HepG2 (cell line): Measurements from ENCODE around the gene PRKAR1B. TPM values are rescaled to one million over a fixed set of nuclear protein-coding genes. Genes with fewer than 3 reads are reported as not detected.

ENCODE experiments used
- ATAC-seq: fragments of 200-7000 bp; cut with Tn5 transposase; 3 replicates; pipeline ENCODE4 v1.9.1; 2020; ENCODE audit warnings: mild to moderate bottlenecking, moderate library complexity
- BruUV-seq: library from RNA; stranded (reverse); fragments of 400-500 nt; replicated peaks from 2 replicates; lab custom pipeline; 2021; lab: Mats Ljungman, UMichigan
- CTCF ChIA-PET: fragments of 300-600 bp; formaldehyde crosslinking; extraction: SDS; loops from one replicate; lab custom pipeline; 2021; ENCODE audit warnings: low total read pairs, inconsistent platforms, low intra/inter-chr PET ratio; lab: Yijun Ruan, JAX
- POLR2A ChIA-PET: fragments of 350-600 bp; sonication (Branson Sonifier 250); formaldehyde crosslinking; loops from one replicate; lab custom pipeline; 2020; ENCODE audit warnings: antibody characterized with exemption, inconsistent platforms; lab: Yijun Ruan, JAX
- DNase-seq: peaks from one replicate; pipeline ENCODE4 v3.0.0-alpha.2; 2015; ENCODE audit warnings: low spot score
- FAIRE-seq: peaks from 3 replicates; lab custom pipeline; 2011; peaks lifted over from hg19 to GRCh38; lab: Jason Lieb, UNC
- H2AFZ ChIP-seq: one replicate; pipeline ENCODE4 v1.6.1; 2011; ENCODE audit warnings: low read length, inconsistent platforms
- H3K27ac ChIP-seq: fragments of 300-600 bp; 3 replicates; pipeline ENCODE4 v1.8.0; 2011; ENCODE audit warnings: mixed run types, mild to moderate bottlenecking, mixed read lengths, low read length, inconsistent platforms; ENCODE audit not compliant: insufficient read depth; ENCODE audit errors: extremely low read length
- H3K27me3 ChIP-seq, 2 experiments: fragments of 200-600 bp in 1 of 2; 2 replicates in 1 of 2; 3 replicates in 1 of 2; pipeline versions ENCODE4 v1.6.0 to v1.8.0; 2011; ENCODE audit warnings: low read length in 2 of 2, mild to moderate bottlenecking in 2 of 2, moderate library complexity in 2 of 2, inconsistent platforms in 1 of 2; ENCODE audit not compliant: insufficient read depth in 2 of 2, control insufficient read depth in 1 of 2
- H3K36me3 ChIP-seq, 2 experiments: fragments of 200-600 bp in 1 of 2; replicated peaks in 1 of 2; 2 replicates in 1 of 2; 3 replicates in 1 of 2; pipeline versions ENCODE4 v1.5.1 to v1.8.0; 2011; ENCODE audit warnings: low read length in 2 of 2, inconsistent platforms in 1 of 2; ENCODE audit not compliant: insufficient read depth in 2 of 2, control insufficient read depth in 1 of 2
- H3K4me1 ChIP-seq: 2 replicates; pipeline ENCODE4 v1.5.1; 2012; ENCODE audit warnings: low read length, inconsistent platforms; ENCODE audit not compliant: insufficient read depth
- H3K4me2 ChIP-seq: 2 replicates; pipeline ENCODE4 v1.6.0; 2011; ENCODE audit warnings: low read depth, low read length, inconsistent platforms
- H3K4me3 ChIP-seq, 3 experiments: fragments of 200-600 bp in 1 of 3; sonication (generic), shearing (Covaris generic) in 1 of 3; replicated peaks in 1 of 3; 2 replicates each; pipeline ENCODE4 v1.5.1; 2011 to 2016; ENCODE audit warnings: low read length in 3 of 3, inconsistent platforms in 2 of 3, low read depth in 2 of 3, mild to moderate bottlenecking in 2 of 3, control low read depth in 1 of 3, mixed read lengths in 1 of 3; ENCODE audit not compliant: insufficient read depth in 1 of 3
- H3K79me2 ChIP-seq: one replicate; pipeline ENCODE4 v1.6.1; 2011; ENCODE audit warnings: low read length, inconsistent platforms; ENCODE audit not compliant: insufficient read depth
- H3K9ac ChIP-seq: 2 replicates; pipeline ENCODE4 v1.6.0; 2011; ENCODE audit warnings: mild to moderate bottlenecking, low read depth, low read length, inconsistent platforms; ENCODE audit not compliant: insufficient read depth
- H3K9me3 ChIP-seq: 2 replicates; pipeline ENCODE4 v1.5.1; 2012; ENCODE audit warnings: mild to moderate bottlenecking, low read length
- H4K20me1 ChIP-seq: 2 replicates; pipeline ENCODE4 v1.6.0; 2011; ENCODE audit warnings: inconsistent platforms, mild to moderate bottlenecking, low read length, moderate library complexity; ENCODE audit not compliant: insufficient read depth
- ARNT ChIP-seq: fragments of 450-650 bp; IDR thresholded peaks from 2 replicates; pipeline ENCODE4 v1.6.1; 2017
- ETV6 ChIP-seq: sonication (generic); formaldehyde crosslinking; conservative IDR thresholded peaks from 2 replicates; pipeline ENCODE4 v1.4.0; 2020; ENCODE audit warnings: missing genetic modification reagents
- HNRNPH1 ChIP-seq: fragments of 200-400 bp; formaldehyde crosslinking; optimal IDR thresholded peaks from 2 replicates; pipeline ENCODE3; 2017; ENCODE audit warnings: mild to moderate bottlenecking, low read depth, low read length
- HNRNPL ChIP-seq: fragments of 200-400 bp; formaldehyde crosslinking; IDR thresholded peaks from 2 replicates; pipeline ENCODE4 v1.6.1; 2017; ENCODE audit warnings: mild to moderate bottlenecking, low read depth, low read length
- LCORL ChIP-seq, 2 experiments: fragments of 450-650 bp in 1 of 2; sonication (generic) in 1 of 2; formaldehyde crosslinking in 1 of 2; IDR thresholded peaks; 2 replicates each; pipeline versions ENCODE4 v1.5.0 to v1.6.1; 2017 to 2020; ENCODE audit warnings: antibody characterized with exemption in 1 of 2, missing genetic modification reagents in 1 of 2
- MTF1 ChIP-seq: sonication (generic); formaldehyde crosslinking; IDR thresholded peaks from 2 replicates; pipeline ENCODE4 v1.5.0; 2020; ENCODE audit warnings: missing genetic modification reagents
- POGZ ChIP-seq: sonication (generic); formaldehyde crosslinking; IDR thresholded peaks from 2 replicates; pipeline ENCODE4 v1.4.0; 2020; ENCODE audit warnings: mild to moderate bottlenecking, missing genetic modification reagents
- SP140L ChIP-seq: sonication (generic); formaldehyde crosslinking; IDR thresholded peaks from 2 replicates; pipeline ENCODE4 v1.4.0; 2020; ENCODE audit warnings: missing genetic modification reagents, borderline replicate concordance
- ZBTB21 ChIP-seq: sonication (generic); formaldehyde crosslinking; IDR thresholded peaks from 2 replicates; pipeline ENCODE4 v1.4.0; 2020; ENCODE audit warnings: missing genetic modification reagents
- ZNF264 ChIP-seq: sonication (generic); formaldehyde crosslinking; IDR thresholded peaks from 2 replicates; pipeline ENCODE4 v1.4.0; 2020; ENCODE audit warnings: missing genetic modification reagents
- ZNF558 ChIP-seq: sonication (generic); formaldehyde crosslinking; IDR thresholded peaks from 2 replicates; pipeline ENCODE4 v1.9.0; 2022; ENCODE audit warnings: mild to moderate bottlenecking, missing genetic modification reagents, borderline replicate concordance
- ZNF713 ChIP-seq: sonication (generic); formaldehyde crosslinking; IDR thresholded peaks from 2 replicates; pipeline ENCODE4 v1.4.0; 2020; ENCODE audit warnings: mild to moderate bottlenecking, missing genetic modification reagents
- WGBS: methylation state at CpG from one replicate; pipeline ENCODE4 v1.1.6; 2017; ENCODE audit warnings: low lambda C conversion rate; 5-methylcytosine and 5-hydroxymethylcytosine counted together
- in situ Hi-C: cut with HindIII; loops from 2 replicates; pipeline ENCODE4 v1.10.0; 2017; ENCODE audit warnings: low pct_unique_long_range_greater_than_20kb; ENCODE audit not compliant: extremely low pct_ligation_motif_present
- intact Hi-C: fragments of 100-400 bp; cut with micrococcal nuclease; formaldehyde crosslinking; loops from one replicate; pipeline ENCODE4 v1.10.0; 2022; ENCODE audit not compliant: unreplicated experiment
- polyA plus RNA-seq, 8 experiments: library from polyadenylated mRNA; depleted of rRNA in 3 of 8; stranded (reverse) in 7 of 8; unstranded in 1 of 8; fragments of >200 nt; fragmentation: Illumina TruSeq in 4 of 8; extraction: Trizol in 4 of 8; gene quantifications; 2 replicates each; pipeline versions ENCODE4 v1.2.1 to v1.2.3, GENCODE V29; 2011 to 2016; ENCODE audit warnings: low read depth in 4 of 8, missing spikeins in 1 of 8, mixed read lengths in 1 of 8; ENCODE audit not compliant: insufficient read depth in 1 of 8
- total RNA-seq, 5 experiments: library from RNA; depleted of rRNA; stranded (reverse); fragments of >200 nt; fragmentation: Illumina TruSeq; extraction: Trizol; gene quantifications; 2 replicates each; pipeline ENCODE4 v1.2.3, GENCODE V29; 2016; ENCODE audit warnings: low read depth in 1 of 5
- TF ChIP-seq, protein P1 (sequence below): IDR thresholded peaks from 2 replicates; pipeline ENCODE4 v1.6.1; 2016; ENCODE audit warnings: low read depth, missing genetic modification reagents, missing compliant biosample characterization

Gene PRKAR1B
- total and polyA plus RNA-seq, 2 of the 13 experiments (the other 11 are each of a cell fraction or from before 2014, with no cell fraction given), result 7.9 to 28.2 TPM

DNA sequence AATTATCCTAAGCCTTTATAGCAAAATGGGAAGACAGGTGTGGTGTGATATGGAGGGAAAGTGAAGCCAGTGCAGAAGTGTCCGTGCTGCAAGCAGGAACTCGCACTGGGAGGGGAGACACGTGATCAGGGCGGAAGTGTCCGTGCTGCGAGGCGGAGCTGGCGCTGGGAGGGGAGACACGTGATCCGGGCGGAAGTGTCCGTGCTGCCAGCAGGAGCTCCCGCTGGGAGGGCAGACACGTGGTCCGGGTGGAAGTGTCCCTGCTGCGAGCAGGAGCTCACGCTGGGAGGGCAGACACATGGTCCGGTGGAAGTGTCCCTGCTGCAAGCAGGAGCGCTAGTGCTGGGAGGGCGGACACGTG is 40.5 kb upstream of the PRKAR1B start (continued):
- TF ChIP-seq, protein P1, sequence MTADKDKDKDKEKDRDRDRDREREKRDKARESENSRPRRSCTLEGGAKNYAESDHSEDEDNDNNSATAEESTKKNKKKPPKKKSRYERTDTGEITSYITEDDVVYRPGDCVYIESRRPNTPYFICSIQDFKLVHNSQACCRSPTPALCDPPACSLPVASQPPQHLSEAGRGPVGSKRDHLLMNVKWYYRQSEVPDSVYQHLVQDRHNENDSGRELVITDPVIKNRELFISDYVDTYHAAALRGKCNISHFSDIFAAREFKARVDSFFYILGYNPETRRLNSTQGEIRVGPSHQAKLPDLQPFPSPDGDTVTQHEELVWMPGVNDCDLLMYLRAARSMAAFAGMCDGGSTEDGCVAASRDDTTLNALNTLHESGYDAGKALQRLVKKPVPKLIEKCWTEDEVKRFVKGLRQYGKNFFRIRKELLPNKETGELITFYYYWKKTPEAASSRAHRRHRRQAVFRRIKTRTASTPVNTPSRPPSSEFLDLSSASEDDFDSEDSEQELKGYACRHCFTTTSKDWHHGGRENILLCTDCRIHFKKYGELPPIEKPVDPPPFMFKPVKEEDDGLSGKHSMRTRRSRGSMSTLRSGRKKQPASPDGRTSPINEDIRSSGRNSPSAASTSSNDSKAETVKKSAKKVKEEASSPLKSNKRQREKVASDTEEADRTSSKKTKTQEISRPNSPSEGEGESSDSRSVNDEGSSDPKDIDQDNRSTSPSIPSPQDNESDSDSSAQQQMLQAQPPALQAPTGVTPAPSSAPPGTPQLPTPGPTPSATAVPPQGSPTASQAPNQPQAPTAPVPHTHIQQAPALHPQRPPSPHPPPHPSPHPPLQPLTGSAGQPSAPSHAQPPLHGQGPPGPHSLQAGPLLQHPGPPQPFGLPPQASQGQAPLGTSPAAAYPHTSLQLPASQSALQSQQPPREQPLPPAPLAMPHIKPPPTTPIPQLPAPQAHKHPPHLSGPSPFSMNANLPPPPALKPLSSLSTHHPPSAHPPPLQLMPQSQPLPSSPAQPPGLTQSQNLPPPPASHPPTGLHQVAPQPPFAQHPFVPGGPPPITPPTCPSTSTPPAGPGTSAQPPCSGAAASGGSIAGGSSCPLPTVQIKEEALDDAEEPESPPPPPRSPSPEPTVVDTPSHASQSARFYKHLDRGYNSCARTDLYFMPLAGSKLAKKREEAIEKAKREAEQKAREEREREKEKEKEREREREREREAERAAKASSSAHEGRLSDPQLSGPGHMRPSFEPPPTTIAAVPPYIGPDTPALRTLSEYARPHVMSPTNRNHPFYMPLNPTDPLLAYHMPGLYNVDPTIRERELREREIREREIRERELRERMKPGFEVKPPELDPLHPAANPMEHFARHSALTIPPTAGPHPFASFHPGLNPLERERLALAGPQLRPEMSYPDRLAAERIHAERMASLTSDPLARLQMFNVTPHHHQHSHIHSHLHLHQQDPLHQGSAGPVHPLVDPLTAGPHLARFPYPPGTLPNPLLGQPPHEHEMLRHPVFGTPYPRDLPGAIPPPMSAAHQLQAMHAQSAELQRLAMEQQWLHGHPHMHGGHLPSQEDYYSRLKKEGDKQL, result no peak

DNA sequence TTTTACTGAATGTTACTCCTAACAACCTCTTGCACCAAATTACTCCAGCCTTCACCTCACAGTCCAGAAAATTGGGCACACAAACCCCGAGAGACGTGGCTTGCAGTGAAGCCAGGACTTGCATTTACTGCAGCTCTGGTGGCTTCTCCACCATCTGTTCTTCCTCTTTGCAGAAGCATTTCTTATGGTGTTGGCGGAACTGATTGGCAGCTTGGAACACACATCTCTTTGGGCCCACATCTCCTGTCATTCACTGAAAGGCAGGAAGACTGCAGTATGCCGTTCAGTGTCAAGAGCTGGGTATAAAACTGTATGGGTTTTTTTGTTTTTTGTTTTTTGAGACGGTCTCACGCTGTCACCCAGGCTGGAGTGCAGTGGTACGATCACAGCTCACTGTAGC is 38.3 kb upstream of the PRKAR1B start:
- no peak overlapping the region for H3K9ac ChIP-seq
- TF ChIP-seq ZBTB21 (CRISPR knock-in tag), result no peak
- no peak for TF ChIP-seq ARNT
- no peak for TF ChIP-seq HNRNPL
- no peak for TF ChIP-seq LCORL (IDR thresholded peaks at IDR 0.05)
- no peak for TF ChIP-seq LCORL (CRISPR knock-in tag; IDR thresholded peaks at IDR 0.05)
- no peak for TF ChIP-seq ZNF264 (CRISPR knock-in tag)
- no peak for TF ChIP-seq ZNF558 (CRISPR knock-in tag)
- no peak for TF ChIP-seq HNRNPH1
- no peak for TF ChIP-seq SP140L (CRISPR knock-in tag)
- TF ChIP-seq ETV6 (CRISPR knock-in tag), result no peak
- TF ChIP-seq ZNF713 (CRISPR knock-in tag), result no peak
- no peak for TF ChIP-seq MTF1 (CRISPR knock-in tag)
- no peak for TF ChIP-seq POGZ (CRISPR knock-in tag)
- WGBS, result 98% methylated on average over 7 of the region's 7 CpGs
- no peak for DNase-seq
- no TSS peak for BruUV-seq
- no peak for FAIRE-seq
- H4K20me1 ChIP-seq, result no peaks in the 10 kb centered on the region
- in situ Hi-C loops (no loop called here), intact Hi-C loops (no loop called here)
- H3K4me1 ChIP-seq, result no peaks in the 10 kb centered on the region; the same call in 1 of the 2 replicates
- no peak overlapping the region for H3K4me2 ChIP-seq
- ChIA-PET POLR2A (no interaction called here), CTCF (no interaction called here)
- H2AFZ ChIP-seq, result no peak overlapping the region
- H3K27ac ChIP-seq, result no peak overlapping the region
- no peak overlapping the region for H3K4me3 ChIP-seq
- H3K9me3 ChIP-seq, result no peaks in the 10 kb centered on the region
- peaks cover 25 to 49% of the 10 kb centered on the region in 2 experiments; a peak in 4 of 5 replicates for H3K36me3 ChIP-seq
- H3K79me2 ChIP-seq, result no peaks in the 10 kb centered on the region
- H3K27me3 ChIP-seq, result no peaks in the 10 kb centered on the region
- ATAC-seq, result no peak
